ENCODE measurements around the gene SELENOK.

Gene SELENOK

DNA sequence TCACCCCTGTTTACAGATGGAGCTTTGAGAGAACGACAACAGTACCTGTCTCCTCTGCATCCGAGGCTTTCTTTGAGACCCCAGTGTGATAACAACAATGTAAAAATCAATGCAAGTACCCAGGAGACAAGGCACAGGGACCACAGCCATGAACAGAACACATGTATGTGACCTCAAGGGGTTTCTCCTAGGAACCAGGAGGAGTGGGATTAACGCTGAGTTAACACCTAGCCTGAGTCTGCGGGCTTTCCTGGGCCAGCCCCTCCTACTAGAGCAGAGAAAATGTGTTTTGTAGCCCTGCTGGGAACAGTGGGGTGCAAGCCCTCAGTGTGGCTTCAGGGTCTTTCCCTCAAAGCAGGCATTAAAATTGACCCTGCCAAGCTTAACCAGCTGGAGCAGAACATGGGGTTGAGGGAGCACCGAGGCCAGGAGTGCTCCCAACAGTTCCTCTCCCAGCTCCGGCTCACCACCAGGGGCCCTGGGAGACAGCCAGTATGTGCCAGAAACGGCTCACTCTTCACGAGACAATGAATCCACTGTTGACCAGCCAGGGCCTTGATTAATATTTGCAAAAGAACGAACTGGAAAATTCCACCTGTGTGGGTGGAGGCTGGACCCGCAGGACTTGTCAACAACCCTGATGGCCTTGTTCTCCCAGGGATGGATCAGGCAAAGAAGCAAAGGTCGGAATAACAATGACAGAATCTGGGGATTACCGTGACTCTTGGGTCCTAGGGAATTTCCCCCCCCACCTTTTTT lies 49.0 kb downstream of the SELENOK start:
- no peak for DNase-seq

DNA sequence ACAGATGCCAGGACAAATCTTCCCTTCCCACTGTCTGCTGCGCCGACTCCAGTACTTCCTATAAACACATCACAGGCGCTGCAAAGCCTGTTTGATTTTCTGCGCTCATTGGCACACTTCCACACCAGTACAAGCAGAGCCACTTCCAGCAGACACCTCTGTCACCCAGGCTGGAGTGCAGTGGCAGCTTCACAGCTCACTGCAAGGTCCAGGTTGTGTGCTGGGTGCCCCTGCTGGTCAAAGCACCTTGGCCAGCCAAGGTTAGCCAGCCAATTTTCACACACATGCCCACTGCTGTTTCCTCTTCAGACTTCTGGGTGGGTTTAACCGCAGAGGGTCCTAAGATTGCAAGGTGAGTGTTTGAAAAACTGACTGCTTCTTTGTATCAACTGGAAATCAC lies 50.4 kb downstream of the SELENOK start:
- DNase-seq: no peak

DNA sequence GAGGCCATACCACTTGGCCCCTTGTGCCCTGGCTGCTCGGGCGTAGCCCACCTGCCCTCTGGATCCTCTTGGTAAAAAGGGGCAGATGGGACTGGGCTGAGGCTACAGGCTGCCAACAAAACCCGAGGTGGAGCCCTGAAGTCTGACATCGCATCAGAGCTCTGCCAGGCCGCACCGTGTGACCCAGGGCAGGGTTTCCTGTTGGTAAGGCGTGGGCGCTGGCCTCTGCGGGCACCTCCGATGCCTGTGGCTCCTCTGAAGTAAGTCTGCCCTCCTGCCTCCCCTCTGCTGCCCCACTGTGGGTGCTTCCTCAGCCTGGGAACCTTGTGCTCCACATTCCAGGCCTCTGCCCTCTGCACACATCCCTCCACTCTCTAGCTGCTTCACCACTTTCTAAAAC lies 54.3 kb downstream of the SELENOK start:
- no peak for DNase-seq

DNA sequence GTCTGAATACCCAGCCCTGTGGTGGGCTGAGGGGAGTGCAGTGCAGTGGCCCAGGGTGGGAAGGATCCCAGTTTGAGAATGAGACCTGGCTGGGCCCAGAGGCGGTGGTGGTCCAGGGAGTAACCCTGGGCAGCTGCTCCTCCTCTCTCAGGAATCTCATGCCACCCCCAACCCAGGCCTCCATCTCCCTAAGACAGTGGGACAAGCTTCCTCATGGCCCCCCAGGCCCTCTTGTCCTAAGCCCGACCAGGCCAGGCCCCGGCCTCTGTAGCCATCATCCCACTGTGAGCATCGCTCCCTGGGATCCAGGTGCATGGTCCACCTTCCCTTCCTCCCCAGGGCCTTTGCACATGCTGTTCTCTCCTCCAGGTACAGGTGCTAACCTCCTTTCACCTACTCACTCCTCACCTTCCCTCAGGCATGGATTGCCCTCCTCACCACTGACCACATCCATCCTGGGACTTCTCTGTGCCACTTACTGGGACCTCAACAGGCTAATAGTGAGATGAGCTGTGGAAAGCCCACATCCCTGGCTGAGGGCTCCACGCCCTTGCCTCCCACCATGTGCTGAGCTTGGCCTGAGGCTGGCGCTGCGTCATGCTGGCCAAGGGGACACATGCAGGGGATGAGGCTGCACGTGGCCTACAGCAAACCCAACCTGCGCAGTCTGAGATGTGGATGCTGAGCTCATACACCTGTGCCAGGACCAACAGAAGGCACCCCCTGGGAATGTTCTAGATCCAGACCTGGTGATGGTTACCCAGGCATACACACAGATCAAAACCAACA lies 55.4 kb downstream of the SELENOK start:
- DNase-seq: no peak

DNA sequence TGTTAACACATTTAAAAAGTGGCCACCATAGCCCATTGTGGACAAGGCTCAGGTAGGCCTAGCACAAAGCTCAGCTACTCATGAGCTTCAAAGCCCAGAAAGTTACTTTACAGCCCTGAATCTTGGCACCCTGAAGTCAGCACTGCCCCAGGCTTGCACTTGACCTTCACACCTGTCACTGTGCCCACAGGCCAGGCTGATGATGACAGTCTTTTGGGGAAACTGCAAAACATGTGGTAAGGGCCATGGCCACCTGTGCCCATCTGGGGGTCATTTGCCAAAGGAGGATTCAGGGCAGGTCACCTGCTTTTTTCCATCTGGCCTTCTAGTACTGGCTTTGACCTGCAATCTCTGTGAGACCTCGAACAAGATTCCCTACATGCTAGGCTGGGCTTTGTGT lies 56.4 kb downstream of the SELENOK start:
- DNase-seq: no peak

DNA sequence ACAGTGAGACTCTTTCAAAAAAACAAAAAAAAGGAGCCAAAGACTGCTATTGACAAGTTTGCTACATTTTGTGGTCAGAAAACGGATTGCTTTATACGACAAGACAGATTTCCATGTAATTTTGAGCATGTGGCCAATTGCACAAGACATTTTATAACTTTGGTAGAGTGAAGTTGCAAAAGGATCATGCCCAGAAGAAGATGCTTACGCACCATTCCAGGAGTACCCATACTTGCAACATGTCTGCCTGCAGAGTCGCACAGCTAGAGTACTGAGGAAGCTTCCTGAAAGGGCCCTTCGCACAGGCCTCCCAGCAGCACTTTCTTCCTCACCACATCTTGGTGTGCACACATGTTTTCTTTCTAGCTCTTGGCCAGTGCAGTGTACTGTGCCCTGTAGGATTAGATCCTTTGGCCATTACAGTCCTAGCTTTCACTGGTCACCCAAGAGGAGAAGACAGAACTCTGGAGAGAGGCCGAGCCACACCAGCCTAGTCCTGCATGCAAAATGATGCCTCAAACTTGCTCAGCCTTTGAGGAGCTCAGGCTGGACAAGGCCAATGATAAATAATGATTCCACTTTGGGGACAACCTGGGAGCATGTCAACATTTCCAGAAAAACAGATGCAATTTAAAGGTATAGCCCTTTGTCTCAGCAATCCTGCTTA lies 57.1 kb downstream of the SELENOK start:
- no peak for DNase-seq
